GM12872 (cell line): ENCODE measurements around the gene DHRSX.

Experiments used
- TF ChIP-seq, protein P1 (sequence below): IDR thresholded peaks from 3 replicates; pipeline ENCODE4 v1.5.1; 2011; ENCODE audit warnings: low read depth, mild to moderate bottlenecking, low read length, moderate library complexity; ENCODE audit not compliant: insufficient read depth

The DHRSX gene

DNA sequence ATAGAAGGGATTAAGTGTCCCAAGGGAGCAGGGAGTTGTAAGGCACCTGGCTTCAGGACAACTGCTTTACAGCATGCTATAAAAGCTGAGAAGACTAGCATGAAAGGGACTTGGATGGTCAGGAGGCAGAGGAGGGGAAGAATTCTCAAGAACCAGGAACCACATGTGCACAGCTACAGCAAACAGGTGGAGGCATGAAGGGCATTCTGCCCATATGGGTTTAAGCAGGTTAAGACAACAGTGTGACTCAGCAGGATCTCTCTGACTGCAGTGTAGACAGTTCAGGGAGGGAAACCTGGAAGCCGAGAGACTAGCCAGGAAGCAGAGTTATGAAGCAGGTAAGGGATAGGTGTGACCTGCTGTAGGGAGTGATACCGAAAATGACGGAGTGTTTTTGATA, 117.0 kb downstream of the DHRSX start:
- TF ChIP-seq, protein P1, sequence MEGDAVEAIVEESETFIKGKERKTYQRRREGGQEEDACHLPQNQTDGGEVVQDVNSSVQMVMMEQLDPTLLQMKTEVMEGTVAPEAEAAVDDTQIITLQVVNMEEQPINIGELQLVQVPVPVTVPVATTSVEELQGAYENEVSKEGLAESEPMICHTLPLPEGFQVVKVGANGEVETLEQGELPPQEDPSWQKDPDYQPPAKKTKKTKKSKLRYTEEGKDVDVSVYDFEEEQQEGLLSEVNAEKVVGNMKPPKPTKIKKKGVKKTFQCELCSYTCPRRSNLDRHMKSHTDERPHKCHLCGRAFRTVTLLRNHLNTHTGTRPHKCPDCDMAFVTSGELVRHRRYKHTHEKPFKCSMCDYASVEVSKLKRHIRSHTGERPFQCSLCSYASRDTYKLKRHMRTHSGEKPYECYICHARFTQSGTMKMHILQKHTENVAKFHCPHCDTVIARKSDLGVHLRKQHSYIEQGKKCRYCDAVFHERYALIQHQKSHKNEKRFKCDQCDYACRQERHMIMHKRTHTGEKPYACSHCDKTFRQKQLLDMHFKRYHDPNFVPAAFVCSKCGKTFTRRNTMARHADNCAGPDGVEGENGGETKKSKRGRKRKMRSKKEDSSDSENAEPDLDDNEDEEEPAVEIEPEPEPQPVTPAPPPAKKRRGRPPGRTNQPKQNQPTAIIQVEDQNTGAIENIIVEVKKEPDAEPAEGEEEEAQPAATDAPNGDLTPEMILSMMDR = no peak

DNA sequence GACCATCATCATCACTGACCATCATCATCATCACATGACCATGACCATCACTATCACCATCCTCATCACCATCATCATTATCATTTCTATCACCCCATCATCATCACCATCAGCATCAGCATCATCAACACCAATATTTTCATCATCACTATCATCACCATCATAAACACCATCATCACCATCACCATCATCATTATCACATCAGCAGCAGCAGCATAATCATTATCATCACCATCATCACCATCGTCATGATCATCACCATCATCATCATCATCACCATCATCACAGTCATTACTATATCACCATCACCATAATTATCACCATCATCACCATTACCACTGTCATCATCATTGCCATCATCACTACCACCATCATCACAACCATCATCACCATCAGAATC, 117.6 kb downstream of the DHRSX start:
- TF ChIP-seq, protein P1 = no peak

DNA sequence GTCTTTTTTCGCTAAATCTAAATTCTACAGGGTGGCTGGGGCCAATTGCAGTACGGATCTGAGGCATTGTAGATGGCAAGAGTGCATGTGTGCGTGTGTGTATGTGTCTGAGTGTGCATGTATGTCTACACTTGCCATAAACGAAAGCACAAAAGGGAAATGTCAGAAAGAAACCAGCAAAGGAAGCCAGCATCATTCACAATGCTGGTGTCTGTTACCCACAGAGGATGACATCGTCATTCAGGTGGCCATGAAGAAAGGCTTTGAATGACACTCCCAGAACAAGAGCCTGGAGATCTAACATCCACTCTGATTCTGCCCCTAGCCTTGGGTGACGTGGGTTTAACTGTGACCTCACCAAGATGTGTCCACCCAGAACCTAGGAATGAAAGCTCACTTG, 124.6 kb downstream of the DHRSX start:
- TF ChIP-seq, protein P1 = no peak

DNA sequence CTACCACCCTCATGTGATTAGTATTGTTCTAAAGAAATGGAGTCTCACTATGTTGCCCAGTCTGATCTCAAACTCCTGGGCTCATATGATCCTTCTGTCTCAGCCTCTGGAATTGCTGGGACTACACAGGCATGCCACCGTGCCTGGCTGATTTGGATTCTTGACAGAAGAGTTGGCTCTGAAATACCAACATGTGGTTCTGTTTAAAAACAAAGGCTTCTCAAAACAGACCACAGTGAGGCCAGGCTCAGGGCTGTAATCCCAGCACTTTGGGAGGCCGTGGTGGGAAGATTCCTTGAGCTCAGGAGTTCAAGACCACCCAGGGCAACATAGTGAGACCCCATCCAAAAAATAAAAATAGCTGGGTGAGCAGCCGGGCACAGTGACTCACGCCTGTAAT, 126.7 kb downstream of the DHRSX start:
- TF ChIP-seq, protein P1 = no peak

DNA sequence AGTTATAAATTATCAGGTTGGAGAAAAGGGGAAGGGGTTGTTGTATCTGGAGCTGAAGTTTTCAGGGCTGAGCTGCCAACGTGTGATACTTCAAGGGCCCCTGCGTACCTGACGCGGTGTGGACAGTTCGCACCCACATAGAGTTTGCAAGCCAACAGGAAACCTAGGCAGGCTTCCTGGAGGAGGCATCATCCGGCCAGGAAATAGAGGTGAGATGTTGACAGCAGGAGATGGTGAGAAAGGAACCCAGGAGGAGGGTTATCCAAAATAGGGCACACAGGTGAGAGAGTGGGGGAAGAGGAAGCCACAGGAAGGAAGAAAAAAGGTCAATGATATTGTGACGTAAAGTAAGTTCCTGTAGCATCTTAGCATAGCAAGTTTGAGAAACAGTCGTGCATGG, 127.2 kb downstream of the DHRSX start:
- TF ChIP-seq, protein P1 = no peak

DNA sequence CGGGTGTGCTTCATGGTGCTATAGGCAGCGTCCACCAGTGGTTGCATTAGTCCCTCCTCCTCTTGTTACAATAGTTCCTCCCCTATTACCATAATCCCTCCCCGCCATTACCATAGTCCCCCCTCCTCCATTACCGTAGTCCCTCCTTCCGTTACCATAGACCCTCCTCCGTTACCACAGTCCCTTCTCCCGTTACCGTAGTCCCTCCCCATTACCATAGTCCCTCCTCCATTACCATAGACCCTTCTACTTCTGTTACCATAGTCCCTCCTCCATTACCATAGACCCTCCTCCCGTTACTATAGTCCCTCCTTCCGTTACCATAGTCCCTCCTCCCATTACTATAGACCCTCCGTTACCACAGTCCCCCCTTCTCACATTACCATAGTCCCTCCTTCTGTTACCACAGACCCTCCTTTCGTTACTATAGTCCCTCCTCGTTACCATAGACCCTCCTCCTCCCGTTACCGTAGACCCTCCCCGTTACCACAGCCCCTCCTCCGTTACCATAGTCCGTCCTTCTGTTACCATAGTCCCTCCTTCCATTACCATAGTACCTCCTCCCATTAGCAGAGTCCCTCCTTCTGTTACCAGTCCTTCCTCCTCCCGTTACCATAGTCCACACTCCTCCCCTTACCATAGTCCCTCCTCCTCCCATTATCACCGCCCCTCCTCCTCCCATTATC, 129.6 kb downstream of the DHRSX start:
- TF ChIP-seq, protein P1 = no peak

DNA sequence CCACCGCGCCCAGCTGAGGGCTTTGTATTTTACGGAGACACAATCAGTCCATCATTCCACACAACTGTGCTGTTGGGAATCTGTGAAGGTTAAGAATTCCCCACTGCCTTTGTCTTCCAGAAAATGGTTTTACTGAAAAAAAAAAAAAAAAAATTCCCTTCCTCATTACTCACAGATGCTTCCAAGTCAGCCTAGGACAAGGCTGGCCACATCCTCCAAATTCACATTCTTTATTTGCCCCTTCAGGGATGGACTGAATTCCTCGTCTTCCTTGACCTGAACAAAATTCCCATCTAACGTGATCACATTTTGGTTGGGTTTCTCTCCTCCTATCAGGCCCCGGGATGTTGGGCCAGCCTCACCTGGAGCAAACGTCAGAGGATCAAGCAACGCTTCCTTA, 130.3 kb downstream of the DHRSX start:
- TF ChIP-seq, protein P1 = no peak
